Caco-2 (cell line): Measurements from ENCODE around the gene TRAPPC4. TPM values are rescaled to one million over a fixed set of nuclear protein-coding genes. Genes with fewer than 3 reads are reported as not detected.
"Not testable (repeated sequence)": the region's sequence is repeated elsewhere in the genome, so short reads cannot be mapped to it uniquely, and the experiment has no call there.

ENCODE experiments used
- Bru-seq: library from RNA; stranded (reverse); fragments of 400-500 nt; gene quantifications from one replicate; lab custom pipeline; 2021; lab: Mats Ljungman, UMichigan
- BruChase-seq, 2 experiments: library from RNA; stranded (reverse); fragments of 400-500 nt; gene quantifications; one replicate each; lab custom pipeline; 2021; lab: Mats Ljungman, UMichigan
- BruUV-seq: library from RNA; stranded (reverse); fragments of 400-500 nt; replicated peaks from 2 replicates; lab custom pipeline; 2021; lab: Mats Ljungman, UMichigan
- CTCF ChIA-PET: fragments of 300-600 bp; sonication (Branson Sonifier 250); formaldehyde crosslinking; loops from one replicate; lab custom pipeline; 2022; ENCODE audit warnings: antibody characterized with exemption; lab: Charles Lee
- POLR2A ChIA-PET: fragments of 300-600 bp; sonication (Branson Sonifier 250); formaldehyde crosslinking; loops from one replicate; lab custom pipeline; 2022; ENCODE audit warnings: antibody characterized with exemption; lab: Charles Lee
- DNase-seq, 2 experiments: peaks; one replicate each; pipeline versions ENCODE4 v3.0.0 to v3.0.0-alpha.2; 2020 to 2022
- H3K27me3 ChIP-seq: replicated peaks from 2 replicates; pipeline ENCODE4 v1.6.0; 2011; ENCODE audit warnings: low read length; ENCODE audit not compliant: control insufficient read depth, insufficient read depth
- H3K36me3 ChIP-seq: 2 replicates; pipeline ENCODE4 v1.5.1; 2011; ENCODE audit warnings: low read length; ENCODE audit not compliant: control insufficient read depth, insufficient read depth
- H3K4me1 ChIP-seq: fragments of 250-450 bp; sonication (Bioruptor Pico); 2 replicates; pipeline ENCODE4 v1.5.1; 2020; ENCODE audit warnings: mild to moderate bottlenecking
- H3K4me3 ChIP-seq: 2 replicates; pipeline ENCODE4 v1.5.1; 2011; ENCODE audit warnings: low read depth, mild to moderate bottlenecking, control low read depth, low read length
- H3K9me3 ChIP-seq: fragments of 250-450 bp; sonication (Bioruptor Pico); 2 replicates; pipeline ENCODE4 v1.5.1; 2020; ENCODE audit warnings: mild to moderate bottlenecking, moderate library complexity
- H3K27ac Mint-ChIP-seq: one replicate; pipeline ENCODE4 v1.8.0; 2022; ENCODE audit warnings: mixed read lengths; ENCODE audit not compliant: unreplicated experiment
- H3K27me3 Mint-ChIP-seq: one replicate; pipeline ENCODE4 v1.8.0; 2022; ENCODE audit warnings: mixed read lengths; ENCODE audit not compliant: insufficient read depth, unreplicated experiment
- H3K36me3 Mint-ChIP-seq: one replicate; pipeline ENCODE4 v1.8.0; 2022; ENCODE audit warnings: mild to moderate bottlenecking, mixed read lengths; ENCODE audit not compliant: insufficient read depth, unreplicated experiment
- H3K4me1 Mint-ChIP-seq: one replicate; pipeline ENCODE4 v1.8.0; 2022; ENCODE audit warnings: low read depth, mixed read lengths; ENCODE audit not compliant: unreplicated experiment
- H3K4me3 Mint-ChIP-seq: one replicate; pipeline ENCODE4 v1.8.0; 2022; ENCODE audit warnings: mild to moderate bottlenecking, moderate library complexity, mixed read lengths; ENCODE audit not compliant: unreplicated experiment
- H3K9me3 Mint-ChIP-seq: one replicate; pipeline ENCODE4 v1.8.0; 2022; ENCODE audit warnings: mixed read lengths; ENCODE audit not compliant: unreplicated experiment
- CTCF ChIP-seq, 2 experiments: fragments of 200-600 bp in 1 of 2; IDR thresholded peaks; 1 replicate in 1 of 2; 2 replicates in 1 of 2; pipeline versions ENCODE4 v1.5.1 to v1.8.0; 2011 to 2022; ENCODE audit warnings: antibody characterized with exemption in 1 of 2, control low read depth in 1 of 2, inconsistent platforms in 1 of 2, low read depth in 1 of 2, low read length in 1 of 2, mild to moderate bottlenecking in 1 of 2, moderate library complexity in 1 of 2; ENCODE audit not compliant: insufficient read depth in 1 of 2, severe bottlenecking in 1 of 2, unreplicated experiment in 1 of 2
- intact Hi-C: fragments of 100-400 bp; cut with micrococcal nuclease; formaldehyde crosslinking; loops from one replicate; pipeline ENCODE4 v1.10.0; 2022; ENCODE audit not compliant: unreplicated experiment
- long read RNA-seq: library from polyadenylated mRNA; stranded (forward); transcript quantifications from one replicate; pipeline ENCODE4 v2.0.0, GENCODE V29; 2022
- total RNA-seq: library from RNA; stranded (reverse); gene quantifications from 2 replicates; pipeline ENCODE4 v1.2.3, GENCODE V29; 2022

Gene TRAPPC4
- total RNA-seq (118 and 126 TPM in 2 replicates), Bru-seq, nascent RNA (percentile 84 among the genes with signal in this experiment), BruChase-seq, experiment 1, labeled RNA remaining after a 2-hour chase (percentile 87 among the genes with signal in this experiment), BruChase-seq, experiment 2, labeled RNA remaining after a 6-hour chase (percentile 94 among the genes with signal in this experiment)
- long read RNA-seq, transcript TRAPPC4-211 (4 exons, 817 nt) = minor isoform, 7 of 182 reads
- long read RNA-seq, transcript TRAPPC4-214 (5 exons, 1,759 nt) = major isoform, 158 of 182 reads
- long read RNA-seq, transcript TRAPPC4-205 (5 exons, 768 nt) = minor isoform, 10 of 182 reads
- long read RNA-seq, partial matches to known transcripts = 0 of 182 reads
- long read RNA-seq, other reads (novel, unspliced or antisense) = 4 of 182 reads

- Mint-ChIP-seq H3K4me3 (peak within 1 kb of the TSS; percentile 96), H3K36me3 (peaks cover 99% of the 10 kb centered on the region), H3K4me1 (peaks cover 25% of the 10 kb centered on the region), H3K27ac (peak within 1 kb of the TSS; percentile 98), H3K27me3 (no peaks in the 10 kb centered on the region), H3K9me3 (no peaks in the 10 kb centered on the region)
- H3K4me1 ChIP-seq = peaks cover 46% of the 10 kb centered on the region
- H3K4me3 ChIP-seq = peak within 1 kb of the TSS; percentile 91
- no peaks in the 10 kb centered on the region for H3K27me3 ChIP-seq
- CTCF ChIA-PET = interaction anchor here (0.6 to 1.3 kb wide), 5 partner anchors 23 to 1840 kb away, joined by 3 to 6 read pairs (median 4); partner anchors contain the start of genes SIDT2 and VPS11
- no TSS peak for BruUV-seq
- intact Hi-C loops = loop anchor here (1.0 to 2.0 kb wide), 4 partner anchors 12 to 76 kb away; partner anchors contain the start of genes CENATAC, HYOU1 and SLC37A4
- TF ChIP-seq CTCF (IDR thresholded peaks at IDR 0.05; ENCODE audit: insufficient read depth in 1 of 2, low read depth in 1 of 2, low read length in 1 of 2, severe bottlenecking in 1 of 2, unreplicated experiment in 1 of 2) = no peak
- H3K36me3 ChIP-seq = peaks cover 15% of the 10 kb centered on the region
- POLR2A ChIA-PET = interaction anchor here (0.5 to 2.2 kb wide), 11 partner anchors 12 to 106 kb away, joined by 3 to 13 read pairs (median 4); partner anchors contain the start of genes DPAGT1, HMBS, SLC37A4 and VPS11
- peak; percentile 98 to 99 for DNase-seq
- no peaks in the 10 kb centered on the region for H3K9me3 ChIP-seq
These were observed at the start of gene TRAPPC4, which contains the start of gene RPS25 for GRCh38 chr11:119018074-119018938. TRAPPC4 (plus strand) TSS chr11:119018766; CDS start chr11:119018796, 30 bp downstream. RPS25 (minus strand) TSS chr11:119018343; CDS start chr11:119018284, 59 bp downstream.

GRCh38 chr11:118969508-118969907 is 49.1 kb upstream of the TRAPPC4 start:
- BruUV-seq, H3K4me3 Mint-ChIP-seq, intact Hi-C loops, H3K27me3 ChIP-seq, DNase-seq, H3K27me3 Mint-ChIP-seq, H3K36me3 Mint-ChIP-seq, H3K27ac Mint-ChIP-seq, H3K4me1 Mint-ChIP-seq, H3K4me3 ChIP-seq, POLR2A ChIA-PET, H3K36me3 ChIP-seq, H3K9me3 ChIP-seq, H3K4me1 ChIP-seq: not testable (repeated sequence)
- CTCF ChIA-PET = interaction anchor here (0.7 kb wide), 1 partner anchor 81 kb away, joined by 3 read pairs; no protein-coding TSS in a partner anchor
- H3K9me3 Mint-ChIP-seq = peaks cover 18% of the 10 kb centered on the region

- no TSS peak for BruUV-seq
- no peaks in the 10 kb centered on the region for H3K27me3 ChIP-seq
- POLR2A ChIA-PET = no interaction called here
- CTCF ChIA-PET = no interaction called here
- peaks cover 18% of the 10 kb centered on the region for H3K9me3 Mint-ChIP-seq
- no peaks in the 10 kb centered on the region for H3K27me3 Mint-ChIP-seq
- H3K36me3 Mint-ChIP-seq = peaks cover 5% of the 10 kb centered on the region
- H3K27ac Mint-ChIP-seq = no peak within 1 kb of the TSS
- no peaks in the 10 kb centered on the region for H3K9me3 ChIP-seq
- TF ChIP-seq CTCF (IDR thresholded peaks at IDR 0.05; ENCODE audit: insufficient read depth in 1 of 2, low read depth in 1 of 2, low read length in 1 of 2, severe bottlenecking in 1 of 2, unreplicated experiment in 1 of 2) = no peak
- no peak for DNase-seq
- H3K4me3 Mint-ChIP-seq = no peak within 1 kb of the TSS
- intact Hi-C loops = no loop called here
- no peak within 1 kb of the TSS for H3K4me3 ChIP-seq
- H3K4me1 ChIP-seq = peaks cover 6% of the 10 kb centered on the region
- no peaks in the 10 kb centered on the region for H3K36me3 ChIP-seq
- peaks cover 16% of the 10 kb centered on the region for H3K4me1 Mint-ChIP-seq
These were observed 46.9 kb upstream of the TRAPPC4 start, which contains the start of gene FOXR1 for GRCh38 chr11:118971646-118972045. FOXR1 (plus strand) TSS chr11:118971761; CDS start chr11:118971932, 171 bp downstream.
